Naive thymus-derived CD4-positive, alpha-beta T cell (primary cell): ENCODE measurements around the gene NMD3. TPM values are rescaled to one million over a fixed set of nuclear protein-coding genes. Genes with fewer than 3 reads are reported as not detected.

Experiments used
- ATAC-seq: fragments of 150-1000 bp; cut with Tn5 transposase; 2 replicates; pipeline ENCODE4 v1.10.0; 2021; ENCODE audit warnings: mild to moderate bottlenecking, moderate library complexity
- CTCF ChIA-PET: fragments of 350-600 bp; sonication (Branson Sonifier 250); formaldehyde crosslinking; loops from one replicate; lab custom pipeline; 2021; ENCODE audit warnings: antibody characterized with exemption; lab: Charles Lee
- POLR2A ChIA-PET: fragments of 350-600 bp; sonication (Branson Sonifier 250); formaldehyde crosslinking; loops from one replicate; lab custom pipeline; 2021; ENCODE audit warnings: antibody characterized with exemption, inconsistent platforms; lab: Charles Lee
- DNase-seq, 9 donors: peaks; one replicate each; pipeline versions ENCODE4 v3.0.0 to v3.0.0-alpha.2; 2020 to 2022; ENCODE audit warnings: mixed read lengths in 1 of 9
- H3K27ac ChIP-seq: one replicate; pipeline ENCODE4 v1.7.0; 2013; ENCODE audit warnings: mild to moderate bottlenecking, low read depth, low read length, moderate library complexity
- H3K27me3 ChIP-seq, 2 donors: one replicate each; pipeline ENCODE4 v1.7.0; 2013; ENCODE audit warnings: low read length in 2 of 2, mild to moderate bottlenecking in 2 of 2, moderate library complexity in 2 of 2; ENCODE audit not compliant: control insufficient read depth in 2 of 2, insufficient read depth in 2 of 2
- H3K36me3 ChIP-seq, 3 experiments: 1 replicate in 2 of 3; 2 replicates in 1 of 3; pipeline ENCODE4 v1.7.0; 2013; ENCODE audit warnings: low read length in 3 of 3, mild to moderate bottlenecking in 3 of 3, moderate library complexity in 1 of 3; ENCODE audit not compliant: insufficient read depth in 3 of 3, control insufficient read depth in 2 of 3
- H3K4me1 ChIP-seq, 2 donors: one replicate each; pipeline ENCODE4 v1.7.0; 2013; ENCODE audit warnings: low read length in 2 of 2, mild to moderate bottlenecking in 2 of 2, moderate library complexity in 1 of 2; ENCODE audit not compliant: control insufficient read depth in 2 of 2, insufficient read depth in 2 of 2
- H3K4me3 ChIP-seq: 2 replicates; pipeline ENCODE4 v1.7.0; 2013; ENCODE audit warnings: mild to moderate bottlenecking, low read length
- H3K9me3 ChIP-seq, 3 experiments: 1 replicate in 2 of 3; 2 replicates in 1 of 3; pipeline ENCODE4 v1.7.0; 2013; ENCODE audit warnings: low read length in 3 of 3; ENCODE audit not compliant: control insufficient read depth in 2 of 3
- H3K27ac Mint-ChIP-seq, 9 donors: one replicate each; pipeline ENCODE4 v1.8.0; 2020 to 2022; ENCODE audit warnings: mixed read lengths in 9 of 9, mild to moderate bottlenecking in 8 of 9, moderate library complexity in 5 of 9, inconsistent platforms in 2 of 9
- H3K27me3 Mint-ChIP-seq, 5 donors: one replicate each; pipeline ENCODE4 v1.8.0; 2021 to 2022; ENCODE audit warnings: mixed read lengths in 5 of 5, mild to moderate bottlenecking in 1 of 5
- H3K36me3 Mint-ChIP-seq, 5 donors: one replicate each; pipeline ENCODE4 v1.8.0; 2020 to 2022; ENCODE audit warnings: mixed read lengths in 5 of 5, mild to moderate bottlenecking in 3 of 5, inconsistent platforms in 1 of 5
- H3K4me1 Mint-ChIP-seq, 7 donors: one replicate each; pipeline ENCODE4 v1.8.0; 2020 to 2022; ENCODE audit warnings: mixed read lengths in 7 of 7, mild to moderate bottlenecking in 3 of 7, inconsistent platforms in 1 of 7
- H3K4me3 Mint-ChIP-seq, 10 donors: one replicate each; pipeline ENCODE4 v1.8.0; 2020 to 2022; ENCODE audit warnings: mild to moderate bottlenecking in 10 of 10, mixed read lengths in 10 of 10, moderate library complexity in 6 of 10, inconsistent platforms in 2 of 10
- H3K9me3 Mint-ChIP-seq, 11 donors: one replicate each; pipeline ENCODE4 v1.8.0; 2020 to 2022; ENCODE audit warnings: mixed read lengths in 11 of 11, mild to moderate bottlenecking in 4 of 11, inconsistent platforms in 1 of 11, moderate library complexity in 1 of 11
- intact Hi-C, 2 donors: fragments of 100-400 bp; cut with micrococcal nuclease; formaldehyde crosslinking; loops; one replicate each; pipeline ENCODE4 v1.15.1; 2023
- polyA plus RNA-seq, 2 donors: library from polyadenylated mRNA; unstranded; fragments of 300-500 nt; fragmentation: Illumina TruSeq; gene quantifications; one replicate each; pipeline ENCODE4 v1.2.3, GENCODE V29; 2021
- total RNA-seq, 6 experiments: library from RNA in 5 of 6; stranded (reverse) in 5 of 6; gene quantifications; 1 replicate in 5 of 6; 2 replicates in 1 of 6; pipeline ENCODE4 v1.2.3 and lab custom pipeline; 2021 to 2026

The NMD3 gene
- total and polyA plus RNA-seq, 7 experiments from 2014 or later: 37.3 to 52.6 (median 40.7) TPM

DNA sequence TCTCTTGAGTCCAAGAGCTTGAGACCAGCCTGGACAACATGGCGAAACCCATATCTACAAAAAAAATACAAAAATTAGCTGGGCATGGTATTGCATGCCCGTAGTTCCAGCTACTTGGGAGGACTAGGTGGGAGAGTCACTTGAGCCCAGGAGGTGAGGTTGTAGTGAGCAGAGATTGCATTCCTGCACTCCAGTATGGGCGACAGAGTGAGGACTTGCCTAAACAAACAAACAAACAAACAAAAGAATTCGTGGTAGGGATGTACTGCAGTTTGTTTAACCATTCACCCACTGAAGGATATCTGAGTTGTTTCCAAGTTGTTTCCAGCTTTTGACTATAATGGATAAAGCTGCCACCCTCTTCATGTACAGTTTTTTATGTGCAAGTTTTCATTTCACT, 7.5 kb upstream of the NMD3 start:
- no peaks in the 10 kb centered on the region for H3K4me1 ChIP-seq
- H3K4me3 Mint-ChIP-seq: no peak overlapping the region
- no peaks in the 10 kb centered on the region for H3K36me3 Mint-ChIP-seq
- H3K4me1 Mint-ChIP-seq: no peaks in the 10 kb centered on the region
- no peak overlapping the region for H3K27ac ChIP-seq
- intact Hi-C loops: no loop called here
- no peak overlapping the region for H3K4me3 ChIP-seq
- no peaks in the 10 kb centered on the region for H3K36me3 ChIP-seq
- H3K27ac Mint-ChIP-seq: no peak overlapping the region
- no peaks in the 10 kb centered on the region for H3K27me3 ChIP-seq
- ATAC-seq: no peak
- no peaks in the 10 kb centered on the region for H3K9me3 Mint-ChIP-seq
- POLR2A ChIA-PET: no interaction called here
- CTCF ChIA-PET: no interaction called here
- no peaks in the 10 kb centered on the region for H3K9me3 ChIP-seq
- peaks cover 10 to 55% (median 13%) of the 10 kb centered on the region in 5 donors for H3K27me3 Mint-ChIP-seq
- no peak for DNase-seq

- H3K27ac ChIP-seq: no peak overlapping the region
- H3K4me3 ChIP-seq: no peak overlapping the region
- no peaks in the 10 kb centered on the region for H3K27me3 ChIP-seq
- ChIA-PET POLR2A (no interaction called here), CTCF (no interaction called here)
- Mint-ChIP-seq H3K27ac (no peak overlapping the region), H3K4me3 (no peak overlapping the region), H3K9me3 (peaks cover 0 to 2% (median 0%) of the 10 kb centered on the region in 11 donors), H3K4me1 (peaks cover under 1 to 7% (median 2%) of the 10 kb centered on the region in 7 donors), H3K27me3 (peaks cover 10 to 54% (median 13%) of the 10 kb centered on the region in 5 donors), H3K36me3 (peaks cover 0 to 3% (median 0%) of the 10 kb centered on the region in 5 donors)
- peaks cover 0 to under 1% of the 10 kb centered on the region in 2 donors for H3K4me1 ChIP-seq
- ATAC-seq (no peak), DNase-seq (no peak)
- H3K9me3 ChIP-seq: no peaks in the 10 kb centered on the region
- H3K36me3 ChIP-seq: no peaks in the 10 kb centered on the region
- intact Hi-C loops: no loop called here
Measured at GRCh38 chr3:161215185-161215584, 5.9 kb upstream of the NMD3 start.

- POLR2A ChIA-PET: no interaction called here
- H3K4me1 ChIP-seq: peaks cover 5 to 11% of the 10 kb centered on the region in 2 donors
- CTCF ChIA-PET: no interaction called here
- H3K9me3 Mint-ChIP-seq: peaks cover 0 to 2% (median 0%) of the 10 kb centered on the region in 11 donors
- H3K9me3 ChIP-seq: no peaks in the 10 kb centered on the region
- peaks cover 0 to 4% (median 0%) of the 10 kb centered on the region in 5 donors for H3K36me3 Mint-ChIP-seq
- intact Hi-C loops: no loop called here
- no peak for DNase-seq
- H3K27me3 ChIP-seq: no peaks in the 10 kb centered on the region
- no peak overlapping the region for H3K4me3 ChIP-seq
- no peak overlapping the region for H3K4me3 Mint-ChIP-seq
- H3K27ac ChIP-seq: no peak overlapping the region
- peaks cover 0 to 5% (median 0%) of the 10 kb centered on the region in 3 experiments for H3K36me3 ChIP-seq
- peaks cover 10 to 47% (median 13%) of the 10 kb centered on the region in 5 donors for H3K27me3 Mint-ChIP-seq
- ATAC-seq: no peak
- peaks cover 5 to 26% (median 13%) of the 10 kb centered on the region in 7 donors for H3K4me1 Mint-ChIP-seq
- no peak overlapping the region for H3K27ac Mint-ChIP-seq
Measured at GRCh38 chr3:161217496-161217895, 3.6 kb upstream of the NMD3 start.

GRCh38 chr3:161219495-161219894, 1.6 kb upstream of the NMD3 start:
- CTCF ChIA-PET: no interaction called here
- peaks cover 0 to 2% (median 0%) of the 10 kb centered on the region in 11 donors for H3K9me3 Mint-ChIP-seq
- H3K36me3 Mint-ChIP-seq: peaks cover 0 to 4% (median 0%) of the 10 kb centered on the region in 5 donors
- no peak for DNase-seq
- H3K36me3 ChIP-seq: peaks cover 0 to 5% (median 0%) of the 10 kb centered on the region in 3 experiments
- peak overlapping the region in 7 of 9 donors; percentile 17 to 98 (median 79) for H3K27ac Mint-ChIP-seq
- H3K4me3 Mint-ChIP-seq: peak overlapping the region in 8 of 10 donors; percentile 45 to 94 (median 72)
- ATAC-seq: no peak
- H3K9me3 ChIP-seq: no peaks in the 10 kb centered on the region
- peaks cover 10 to 34% (median 13%) of the 10 kb centered on the region in 5 donors for H3K27me3 Mint-ChIP-seq
- intact Hi-C loops: no loop called here
- H3K4me3 ChIP-seq: no peak overlapping the region
- peaks cover 5 to 44% (median 26%) of the 10 kb centered on the region in 7 donors for H3K4me1 Mint-ChIP-seq
- H3K27ac ChIP-seq: no peak overlapping the region
- POLR2A ChIA-PET: no interaction called here
- H3K4me1 ChIP-seq: peaks cover 18 to 20% of the 10 kb centered on the region in 2 donors
- no peaks in the 10 kb centered on the region for H3K27me3 ChIP-seq

DNA sequence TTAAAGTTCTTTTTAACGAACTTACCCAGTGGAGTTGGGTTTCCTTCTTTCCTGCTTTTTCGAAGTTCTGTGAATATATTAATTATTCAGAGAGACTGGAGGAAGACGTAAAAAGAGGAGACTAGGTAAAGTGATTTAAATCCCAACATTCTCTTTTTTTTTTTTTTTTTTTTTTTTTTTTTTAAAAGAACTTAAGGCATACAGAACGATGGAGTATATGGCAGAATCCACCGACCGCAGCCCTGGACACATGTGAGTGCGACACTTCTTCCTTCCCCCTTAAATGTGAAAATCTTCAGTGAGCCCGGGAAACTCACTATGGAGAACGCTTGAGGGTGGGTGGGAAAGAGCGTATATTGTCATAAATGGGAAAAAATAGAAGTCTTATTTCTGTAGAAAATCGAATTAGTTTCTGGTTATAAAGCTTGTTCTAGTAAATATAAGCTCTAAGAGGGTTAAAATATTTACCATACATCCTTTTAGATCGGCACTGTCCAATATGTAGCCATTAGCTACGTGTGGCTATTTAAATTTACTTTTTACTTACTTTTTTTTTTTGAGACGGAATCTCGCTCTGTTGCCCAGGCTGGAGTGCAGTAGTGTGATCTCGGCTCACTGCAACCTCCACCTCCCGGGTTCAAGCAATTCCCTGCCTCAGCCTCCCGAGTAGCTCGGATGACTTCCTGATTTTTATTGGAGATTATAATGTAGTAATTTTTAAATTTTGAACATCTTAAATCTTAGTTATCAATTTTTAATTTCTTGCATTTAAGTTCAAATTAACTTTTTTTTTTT, 892 bp downstream of the NMD3 start:
- Histone ChIP-seq H3K27me3 (no peaks in the 10 kb centered on the region), H3K4me3 (peak overlapping the region; percentile 86), H3K36me3 (peaks cover 0 to 8% (median 0%) of the 10 kb centered on the region in 3 experiments), H3K27ac (peak overlapping the region; percentile 97), H3K9me3 (no peaks in the 10 kb centered on the region), H3K4me1 (peaks cover 18 to 21% of the 10 kb centered on the region in 2 donors)
- ATAC-seq (no peak), DNase-seq (peak in 3 of 9 donors; percentile 1 to 2 (median 1))
- Mint-ChIP-seq H3K27ac (peak overlapping the region; percentile 77 to 98 (median 91)), H3K27me3 (peaks cover 0 to 14% (median 3%) of the 10 kb centered on the region in 5 donors), H3K36me3 (peaks cover 0 to 13% (median 10%) of the 10 kb centered on the region in 5 donors), H3K4me3 (peak overlapping the region; percentile 87 to 96 (median 93)), H3K4me1 (peaks cover 12 to 52% (median 36%) of the 10 kb centered on the region in 7 donors), H3K9me3 (peaks cover 0 to 2% (median 0%) of the 10 kb centered on the region in 11 donors)
- intact Hi-C loops: loop anchor here (1.0 to 5.0 kb wide), 7 partner anchors 90 to 823 kb away; partner anchors contain the start of genes IFT80 (in 2 of the 2), KPNA4 (in 2 of the 2), SMC4 (in 2 of the 2) and TRIM59 (in 2 of the 2)
- ChIA-PET CTCF (interaction anchor here (0.6 to 2.2 kb wide), 4 partner anchors 9 to 640 kb away, joined by 3 to 6 read pairs (median 4); no protein-coding TSS in a partner anchor), POLR2A (interaction anchor here (0.6 to 2.2 kb wide), 7 partner anchors 9 to 184 kb away, joined by 3 to 7 read pairs (median 4); partner anchors contain the start of gene B3GALNT1)

DNA sequence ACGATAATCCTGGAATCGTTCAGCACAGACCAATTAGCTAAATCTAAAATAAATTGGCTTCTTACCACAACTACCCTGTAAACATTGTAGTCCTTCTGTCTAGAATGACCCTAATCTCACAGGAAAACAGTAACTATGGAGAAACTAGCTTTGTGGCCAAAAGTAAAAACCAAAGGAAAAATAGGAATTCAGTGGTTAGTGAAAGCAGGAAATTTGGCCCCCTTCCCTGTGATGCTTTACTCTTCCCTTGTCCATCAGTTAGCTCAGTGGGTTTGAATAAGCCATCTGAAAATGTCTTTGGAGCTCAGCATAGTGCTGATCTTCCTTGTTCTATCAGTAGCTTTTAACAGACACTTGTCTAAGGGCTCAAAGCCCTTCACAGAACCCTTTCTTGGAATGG, 1.6 kb downstream of the NMD3 start:
- intact Hi-C loops: loop anchor here (5.0 kb wide), 2 partner anchors 90 to 115 kb away; partner anchors contain the start of gene B3GALNT1 (in 1 of the 2)
- Histone ChIP-seq H3K27ac (no peak overlapping the region), H3K4me1 (peaks cover 18 to 21% of the 10 kb centered on the region in 2 donors), H3K4me3 (peak overlapping the region; percentile 29), H3K27me3 (no peaks in the 10 kb centered on the region), H3K9me3 (no peaks in the 10 kb centered on the region), H3K36me3 (peaks cover 0 to 8% (median 0%) of the 10 kb centered on the region in 3 experiments)
- H3K27ac Mint-ChIP-seq: peak overlapping the region in 8 of 9 donors; percentile 28 to 98 (median 90)
- POLR2A ChIA-PET: interaction anchor here (0.7 to 2.2 kb wide), 4 partner anchors 9 to 184 kb away, joined by 4 to 7 read pairs (median 4); no protein-coding TSS in a partner anchor
- DNase-seq: no peak
- peaks cover 0 to 2% (median 0%) of the 10 kb centered on the region in 11 donors for H3K9me3 Mint-ChIP-seq
- peaks cover 0 to 15% (median 12%) of the 10 kb centered on the region in 5 donors for H3K36me3 Mint-ChIP-seq
- peak overlapping the region; percentile 87 to 96 (median 93) for H3K4me3 Mint-ChIP-seq
- CTCF ChIA-PET: interaction anchor here (1.0 to 2.2 kb wide), 3 partner anchors 9 to 186 kb away, joined by 3 to 6 read pairs (median 3); no protein-coding TSS in a partner anchor
- peaks cover 12 to 52% (median 36%) of the 10 kb centered on the region in 7 donors for H3K4me1 Mint-ChIP-seq
- H3K27me3 Mint-ChIP-seq: peaks cover 0 to 8% (median 0%) of the 10 kb centered on the region in 5 donors
- no peak for ATAC-seq
